GM18909 (cell line): ENCODE results near the gene GP1BA.
A peak's percentile ranks its signal among the peaks of the same experiment; 100 is the strongest.
"Not testable (repeated sequence)": the region's sequence is repeated elsewhere in the genome, so short reads cannot be mapped to it uniquely, and the experiment has no call there.

Experiments used
- ATAC-seq: cut with Tn5 transposase; IDR thresholded peaks from one replicate; pipeline ENCODE4 v1.9.1; 2021; ENCODE audit warnings: mild to moderate bottlenecking; ENCODE audit not compliant: unreplicated experiment, poor library complexity

The GP1BA gene

DNA sequence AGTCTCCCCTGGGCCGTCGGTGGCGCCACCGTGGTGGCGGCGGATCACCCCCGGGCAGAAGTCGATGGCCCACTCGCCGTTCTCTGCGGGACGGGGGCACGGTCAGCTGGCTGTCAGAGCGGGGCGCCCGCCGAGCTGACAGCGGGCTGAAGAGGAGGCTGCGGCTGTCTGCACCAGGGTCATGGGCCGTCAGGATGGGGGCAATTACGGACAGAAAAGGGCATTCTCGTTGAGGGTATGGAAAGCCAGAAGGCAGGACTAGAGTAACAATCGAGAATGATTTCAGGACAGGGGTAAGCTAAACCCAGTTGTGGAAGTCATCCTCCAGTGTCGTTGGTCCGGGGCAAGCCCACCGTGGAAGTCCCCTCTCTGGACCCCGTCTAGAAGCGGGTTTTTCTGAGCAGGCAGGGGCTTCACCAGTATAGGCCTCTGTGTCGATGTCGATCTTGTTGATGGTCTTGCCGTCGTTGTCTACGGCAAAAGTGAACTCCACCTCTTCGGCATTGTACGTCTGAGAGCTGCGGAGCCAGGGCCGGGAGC lies 30.9 kb upstream of the GP1BA start:
- no peak for ATAC-seq

DNA sequence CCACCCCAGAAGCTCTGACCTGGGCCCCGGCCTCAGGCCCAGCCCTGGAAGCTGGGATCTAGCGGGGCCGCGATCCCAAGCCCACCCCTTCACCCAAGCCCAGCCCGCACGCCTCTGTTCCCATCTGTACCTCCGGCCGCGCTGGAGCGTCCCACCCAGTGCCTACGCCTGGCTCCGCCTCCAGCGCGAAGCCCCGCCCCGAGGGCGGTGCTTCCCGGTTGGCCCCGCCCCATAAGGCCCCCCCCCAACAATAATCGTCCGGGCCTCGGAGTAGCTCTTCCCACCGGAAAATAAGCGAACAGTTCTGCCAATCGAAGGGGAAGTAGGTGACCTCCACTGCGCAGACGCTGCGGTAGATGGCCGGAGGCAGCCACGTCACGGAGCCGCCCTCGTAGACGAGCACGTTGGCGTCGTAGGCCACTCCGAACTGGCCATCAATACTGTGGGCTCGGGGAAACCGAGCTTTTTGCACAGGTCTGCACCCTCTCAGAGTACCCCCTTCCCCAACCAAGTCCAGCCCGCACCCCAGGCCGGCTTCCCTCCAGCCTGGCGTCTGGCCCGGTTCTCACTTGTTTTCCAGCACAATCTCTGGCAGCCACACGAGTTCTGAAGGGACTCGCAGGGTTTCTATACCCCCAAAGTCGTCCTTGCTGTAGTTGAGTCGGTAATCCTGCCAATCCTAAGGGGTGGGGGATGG lies 30.3 kb upstream of the GP1BA start:
- no peak for ATAC-seq

DNA sequence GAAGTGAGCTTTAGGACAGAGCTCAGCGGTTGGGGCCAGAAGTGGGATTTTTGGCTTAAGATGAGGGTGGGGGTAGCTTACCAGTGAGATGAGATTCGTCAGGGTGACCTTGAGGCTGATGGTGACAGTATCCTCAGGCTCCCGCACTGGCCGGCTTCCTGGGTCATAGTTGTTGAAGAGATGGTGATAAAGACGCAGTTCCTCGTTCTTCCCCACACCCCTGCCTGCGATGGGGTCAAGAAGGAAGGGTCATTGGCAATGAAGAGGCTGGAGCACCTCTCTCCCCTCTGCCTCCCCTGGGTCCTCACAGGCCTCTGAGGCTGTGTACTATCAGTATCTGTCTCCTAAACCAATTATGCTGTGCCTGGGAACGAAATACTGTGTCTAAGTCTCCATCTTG lies 29.5 kb upstream of the GP1BA start:
- no peak for ATAC-seq

DNA sequence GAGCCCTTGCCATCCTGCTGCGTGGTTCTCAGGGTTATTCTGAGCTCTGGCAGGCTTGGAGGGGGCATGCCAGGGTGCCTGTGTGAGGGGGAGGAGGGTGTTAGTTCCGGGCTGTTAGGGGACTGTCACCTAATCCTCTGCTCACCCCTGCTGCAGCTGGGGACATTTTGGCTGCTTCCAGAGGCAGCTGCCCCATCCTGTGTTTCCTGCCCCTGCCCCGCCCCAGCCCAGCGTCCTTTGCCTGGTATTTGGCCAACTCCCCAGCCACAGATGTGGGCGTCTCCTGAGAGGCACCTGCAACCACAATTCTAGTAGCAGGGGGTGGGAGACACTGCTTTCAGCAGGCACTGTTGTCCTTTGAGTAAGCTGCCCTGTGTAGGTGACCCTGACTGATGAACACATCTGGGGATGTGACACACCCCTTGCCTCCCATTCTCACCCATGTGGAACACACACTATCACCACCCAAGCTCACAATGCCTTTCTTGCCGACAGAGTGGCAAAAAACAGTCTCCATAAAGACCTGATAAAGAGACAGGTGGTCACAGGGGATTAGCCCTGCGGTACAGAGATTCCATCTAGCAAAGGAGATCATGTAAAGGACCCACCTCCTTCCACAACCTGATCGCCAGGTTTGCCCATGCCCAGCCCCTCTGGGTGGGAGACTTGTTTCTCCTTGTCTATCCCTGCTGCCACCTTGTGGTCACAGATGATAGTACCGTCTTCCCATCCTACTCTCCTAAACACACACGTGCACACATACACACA lies 28.8 kb upstream of the GP1BA start, which contains the start of gene CHRNE:
CHRNE (minus strand) TSS at position 48 of the 768 bp plus-strand sequence; CDS start at position 13, 35 bp downstream.
- ATAC-seq: no peak

DNA sequence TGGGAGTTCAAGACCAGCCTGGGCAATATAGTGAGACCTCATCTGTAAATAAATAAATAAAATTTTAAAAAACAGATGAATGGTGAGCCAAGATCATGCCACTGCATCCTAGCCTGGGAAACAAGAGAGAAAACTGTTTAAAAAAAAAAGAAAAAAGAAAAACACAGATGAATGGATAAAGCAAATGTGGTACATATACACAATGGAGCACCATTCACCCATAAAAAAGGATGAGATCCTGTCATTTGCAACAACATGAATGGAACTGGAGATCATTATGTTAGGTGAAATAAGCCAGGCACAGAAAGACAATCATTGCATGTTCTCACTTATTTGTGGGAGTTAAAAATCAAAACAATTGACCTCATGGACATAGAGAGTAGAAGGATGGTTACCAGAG lies 25.4 kb upstream of the GP1BA start:
- not testable (repeated sequence) for ATAC-seq

DNA sequence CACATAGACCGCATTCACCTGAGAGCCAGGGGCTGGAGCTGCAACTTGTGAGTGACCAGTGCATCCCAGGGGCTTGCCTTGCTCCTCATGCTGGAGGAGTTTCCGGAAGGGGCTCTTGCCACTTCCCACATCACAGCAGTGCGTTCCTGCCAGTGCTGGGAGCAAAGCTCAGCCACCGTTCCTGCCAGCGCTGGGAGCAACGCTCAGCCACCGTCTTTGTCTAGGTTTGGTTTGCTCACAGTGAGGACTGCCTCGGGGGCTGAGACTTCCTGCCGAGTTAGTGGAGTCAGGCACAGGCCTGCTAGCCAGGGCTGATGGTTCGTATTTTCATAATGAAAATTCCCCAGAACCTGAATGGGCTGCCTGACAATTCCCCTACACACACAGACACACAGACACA lies 23.8 kb upstream of the GP1BA start:
- no peak for ATAC-seq

DNA sequence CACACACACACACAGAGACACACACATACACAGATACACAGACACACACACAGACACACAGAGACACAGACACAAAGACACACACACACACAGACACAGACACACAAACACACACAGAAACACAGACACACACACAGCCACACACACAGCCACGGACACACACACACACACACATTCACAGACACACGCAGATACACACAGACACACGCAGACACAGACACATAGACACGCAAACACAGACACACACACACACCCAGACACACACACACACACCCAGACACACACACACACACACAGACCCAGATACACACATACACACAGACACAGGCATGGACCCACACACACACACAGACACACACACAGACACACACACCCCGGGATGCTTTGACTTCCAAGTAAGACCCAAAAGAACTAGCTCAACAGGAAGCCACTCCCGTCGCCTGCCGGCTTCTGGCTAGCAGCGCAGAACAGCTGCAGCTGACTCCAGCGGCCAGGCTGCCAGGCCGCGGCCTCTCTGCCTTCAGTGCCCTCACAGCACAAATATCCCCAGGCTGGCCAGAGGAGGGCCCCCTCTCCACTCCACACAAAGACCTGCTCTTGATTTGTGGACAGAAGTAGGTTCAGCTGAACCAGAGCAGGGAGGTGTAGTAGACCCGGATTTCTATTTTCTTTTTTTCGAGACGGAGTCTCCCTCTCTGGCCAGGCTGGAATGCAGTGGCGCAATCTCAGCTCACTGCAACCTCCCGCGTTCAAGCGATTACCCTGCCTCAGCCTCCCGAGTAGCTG lies 23.2 kb upstream of the GP1BA start:
- ATAC-seq: no peak

DNA sequence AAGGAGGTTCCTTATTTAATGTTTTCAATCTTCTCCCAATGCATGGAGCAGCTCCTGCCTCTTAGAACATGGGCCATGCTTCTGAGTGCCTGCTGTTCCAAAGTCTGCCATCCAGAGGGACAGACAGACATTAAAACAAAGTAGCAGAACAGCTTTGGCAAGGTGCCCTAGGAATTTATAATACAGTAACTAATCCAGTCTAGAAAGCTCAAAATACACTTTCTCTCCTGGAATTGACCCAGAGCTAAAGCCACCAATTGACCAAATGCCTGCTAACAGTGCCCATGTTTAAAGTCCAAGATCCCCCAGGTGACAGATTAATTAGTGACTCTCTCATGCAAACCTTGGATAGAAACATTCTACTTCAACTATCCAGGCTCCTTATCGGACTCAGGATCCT lies 18.1 kb upstream of the GP1BA start:
- ATAC-seq: no peak

DNA sequence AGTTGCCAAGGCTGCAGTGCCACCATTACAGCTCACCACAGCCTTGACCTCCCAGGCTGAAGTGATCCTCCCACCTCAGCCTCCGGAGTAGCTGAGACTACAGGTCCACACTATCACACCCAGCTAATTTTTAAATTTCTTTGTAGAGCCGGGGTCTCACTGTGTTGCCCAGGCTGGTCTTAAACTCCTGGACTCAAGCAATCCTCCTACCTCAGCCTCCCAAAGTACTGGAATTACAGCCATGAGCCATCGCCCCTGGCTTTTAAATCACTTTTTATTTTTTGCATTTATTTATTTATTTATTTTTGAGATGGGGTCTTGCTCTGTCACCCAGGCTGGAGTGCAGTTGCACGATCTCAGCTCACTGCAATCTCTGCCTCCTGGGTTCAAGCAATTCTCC lies 17.5 kb upstream of the GP1BA start:
- ATAC-seq: not testable (repeated sequence)

DNA sequence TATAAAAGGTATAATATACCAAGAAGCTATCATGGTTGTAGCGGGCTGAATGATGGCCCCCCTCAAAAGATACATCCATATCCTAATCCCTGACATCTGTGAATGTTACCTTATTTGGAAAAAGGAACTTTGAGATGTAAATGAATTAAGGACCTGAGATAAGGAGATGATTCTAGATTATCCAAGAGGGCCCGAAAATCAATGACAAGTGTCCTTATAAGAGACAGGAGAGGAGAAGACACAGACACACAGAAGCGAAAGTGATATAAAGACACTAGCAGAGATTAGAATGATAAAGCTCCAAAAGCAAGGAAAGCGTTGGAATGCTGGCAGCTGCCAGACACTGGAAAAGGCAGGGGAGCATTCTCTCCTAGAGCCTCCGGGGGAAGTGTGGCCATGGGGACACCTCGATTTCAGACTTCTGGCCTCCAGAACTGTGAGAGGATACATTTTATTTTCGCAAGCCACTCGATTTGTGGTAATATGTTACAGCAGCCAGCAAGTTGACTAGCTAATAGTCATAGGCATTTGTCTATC lies 12.5 kb upstream of the GP1BA start:
- no peak for ATAC-seq

DNA sequence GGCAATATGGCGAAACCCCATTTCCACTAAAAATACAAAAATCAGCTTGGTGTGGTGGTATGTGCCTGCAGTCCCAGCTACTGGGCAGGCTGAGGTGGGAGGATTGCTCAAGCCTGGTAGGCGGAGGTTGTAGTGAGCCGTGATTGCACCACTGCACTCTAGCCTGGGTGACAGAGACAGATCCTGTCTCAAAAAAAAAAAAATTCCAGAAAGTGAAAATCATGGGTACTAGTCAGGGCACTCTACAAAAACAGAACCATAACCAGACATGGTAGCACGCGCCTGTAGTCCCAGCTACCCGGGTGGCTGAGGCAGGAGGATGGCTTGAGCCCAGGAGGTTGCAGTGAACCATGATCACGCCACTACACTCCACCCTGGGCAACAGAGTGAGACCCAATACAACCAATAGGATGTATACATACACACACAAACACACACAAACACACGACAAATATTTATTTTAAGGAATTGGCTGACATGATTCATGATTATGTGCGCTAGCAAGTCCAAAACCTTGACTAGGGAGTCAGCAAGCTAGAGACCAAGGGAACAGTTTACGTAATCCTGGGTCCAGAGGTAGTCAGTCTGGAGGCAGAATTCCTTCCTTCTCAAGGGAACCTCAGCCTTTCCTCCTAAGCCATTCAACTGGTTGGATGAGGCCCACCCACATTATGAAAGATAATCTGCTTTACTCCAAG lies 11.6 kb upstream of the GP1BA start:
- ATAC-seq: no peak

DNA sequence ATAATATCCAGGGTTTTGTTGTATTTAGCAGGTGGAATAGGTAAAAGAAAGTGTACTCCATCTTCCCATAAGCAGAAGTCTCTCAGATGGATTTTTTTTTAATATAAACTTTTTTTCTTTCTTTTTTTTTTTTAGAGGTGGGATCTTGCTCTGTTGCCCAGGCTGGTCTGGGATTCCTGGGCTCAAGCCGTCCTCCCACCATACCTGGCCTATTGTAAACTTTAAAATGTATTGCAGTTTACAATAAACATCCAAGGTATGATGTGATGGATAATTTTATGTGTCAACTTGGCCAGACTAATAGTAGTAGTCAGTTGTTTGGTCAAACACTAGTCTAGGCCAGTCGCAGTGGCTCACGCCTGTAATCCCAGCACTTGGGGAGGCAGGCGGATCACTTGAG lies 10.8 kb upstream of the GP1BA start:
- no peak for ATAC-seq

DNA sequence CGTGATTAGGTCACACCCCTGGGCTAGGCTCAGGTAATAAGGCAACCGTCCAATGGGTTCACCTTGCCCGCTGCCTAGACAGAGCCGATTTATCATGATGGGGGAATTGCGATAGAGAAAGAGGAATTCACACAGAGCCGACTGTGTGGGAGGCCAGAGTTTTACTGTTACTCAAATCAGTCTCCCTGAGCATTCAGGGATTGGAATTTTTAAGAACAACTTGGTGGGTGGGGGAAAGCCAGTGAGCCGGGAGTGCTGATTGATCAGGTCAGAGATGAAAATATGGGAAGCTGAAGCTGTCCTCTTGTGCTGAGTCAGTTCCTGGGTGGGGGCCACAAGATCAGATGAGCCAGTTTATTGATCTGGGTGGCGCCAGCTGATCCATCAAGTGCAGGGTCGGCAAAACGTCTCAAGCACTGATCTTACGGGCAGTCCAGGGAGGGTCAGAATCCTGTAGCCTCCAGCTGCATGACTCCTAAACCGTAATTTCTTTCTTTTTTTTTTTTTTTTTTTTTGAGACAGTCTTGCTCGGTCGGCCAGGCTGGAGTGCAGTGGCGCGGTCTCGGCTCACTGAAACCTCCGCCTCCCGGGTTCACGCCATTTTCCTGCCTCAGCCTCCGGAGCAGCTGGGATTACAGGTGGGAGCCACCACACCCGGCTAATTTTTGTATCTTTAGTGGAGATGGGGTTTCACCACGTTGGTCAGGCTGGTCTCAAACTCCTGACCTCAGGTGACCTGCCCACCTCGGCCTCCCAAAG lies 5.3 kb upstream of the GP1BA start:
- not testable (repeated sequence) for ATAC-seq

DNA sequence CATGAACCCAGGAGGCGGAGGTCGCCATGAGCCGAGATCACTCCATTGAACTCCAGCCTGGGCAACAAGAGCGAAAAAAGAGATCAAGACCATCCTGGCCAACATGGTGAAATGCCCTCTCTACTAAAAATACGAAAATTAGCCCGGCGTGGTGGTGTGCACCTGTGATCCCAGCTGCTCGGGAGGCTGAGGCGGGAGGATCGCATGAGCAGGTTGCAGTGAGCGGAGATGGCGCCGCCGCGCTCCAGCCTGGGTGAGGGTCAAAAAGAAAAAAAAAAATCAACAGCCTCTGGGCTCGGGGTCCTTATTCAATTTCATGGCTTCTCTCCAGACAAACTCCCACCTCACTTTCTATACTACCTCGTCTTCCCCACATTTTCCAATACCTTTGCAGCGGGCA lies 3.2 kb upstream of the GP1BA start:
- no peak for ATAC-seq

DNA sequence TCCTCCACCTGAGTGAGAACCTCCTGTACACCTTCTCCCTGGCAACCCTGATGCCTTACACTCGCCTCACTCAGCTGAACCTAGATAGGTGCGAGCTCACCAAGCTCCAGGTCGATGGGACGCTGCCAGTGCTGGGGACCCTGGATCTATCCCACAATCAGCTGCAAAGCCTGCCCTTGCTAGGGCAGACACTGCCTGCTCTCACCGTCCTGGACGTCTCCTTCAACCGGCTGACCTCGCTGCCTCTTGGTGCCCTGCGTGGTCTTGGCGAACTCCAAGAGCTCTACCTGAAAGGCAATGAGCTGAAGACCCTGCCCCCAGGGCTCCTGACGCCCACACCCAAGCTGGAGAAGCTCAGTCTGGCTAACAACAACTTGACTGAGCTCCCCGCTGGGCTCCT lies 679 bp downstream of the GP1BA start:
- no peak for ATAC-seq

DNA sequence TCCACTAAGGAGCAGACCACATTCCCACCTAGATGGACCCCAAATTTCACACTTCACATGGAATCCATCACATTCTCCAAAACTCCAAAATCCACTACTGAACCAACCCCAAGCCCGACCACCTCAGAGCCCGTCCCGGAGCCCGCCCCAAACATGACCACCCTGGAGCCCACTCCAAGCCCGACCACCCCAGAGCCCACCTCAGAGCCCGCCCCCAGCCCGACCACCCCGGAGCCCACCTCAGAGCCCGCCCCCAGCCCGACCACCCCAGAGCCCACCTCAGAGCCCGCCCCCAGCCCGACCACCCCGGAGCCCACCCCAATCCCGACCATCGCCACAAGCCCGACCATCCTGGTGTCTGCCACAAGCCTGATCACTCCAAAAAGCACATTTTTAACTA lies 1.6 kb downstream of the GP1BA start:
- no peak for ATAC-seq

DNA sequence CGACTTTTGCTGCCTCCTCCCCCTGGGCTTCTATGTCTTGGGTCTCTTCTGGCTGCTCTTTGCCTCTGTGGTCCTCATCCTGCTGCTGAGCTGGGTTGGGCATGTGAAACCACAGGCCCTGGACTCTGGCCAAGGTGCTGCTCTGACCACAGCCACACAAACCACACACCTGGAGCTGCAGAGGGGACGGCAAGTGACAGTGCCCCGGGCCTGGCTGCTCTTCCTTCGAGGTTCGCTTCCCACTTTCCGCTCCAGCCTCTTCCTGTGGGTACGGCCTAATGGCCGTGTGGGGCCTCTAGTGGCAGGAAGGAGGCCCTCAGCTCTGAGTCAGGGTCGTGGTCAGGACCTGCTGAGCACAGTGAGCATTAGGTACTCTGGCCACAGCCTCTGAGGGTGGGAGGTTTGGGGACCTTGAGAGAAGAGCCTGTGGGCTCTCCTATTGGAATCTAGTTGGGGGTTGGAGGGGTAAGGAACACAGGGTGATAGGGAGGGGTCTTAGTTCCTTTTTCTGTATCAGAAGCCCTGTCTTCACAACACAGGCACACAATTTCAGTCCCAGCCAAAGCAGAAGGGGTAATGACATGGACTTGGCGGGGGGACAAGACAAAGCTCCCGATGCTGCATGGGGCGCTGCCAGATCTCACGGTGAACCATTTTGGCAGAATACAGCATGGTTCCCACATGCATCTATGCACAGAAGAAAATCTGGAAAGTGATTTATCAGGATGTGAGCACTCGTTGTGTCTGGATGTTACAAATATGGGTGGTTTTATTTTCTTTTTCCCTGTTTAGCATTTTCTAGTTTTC lies 2.3 kb downstream of the GP1BA start:
- peak; percentile 47 for ATAC-seq

DNA sequence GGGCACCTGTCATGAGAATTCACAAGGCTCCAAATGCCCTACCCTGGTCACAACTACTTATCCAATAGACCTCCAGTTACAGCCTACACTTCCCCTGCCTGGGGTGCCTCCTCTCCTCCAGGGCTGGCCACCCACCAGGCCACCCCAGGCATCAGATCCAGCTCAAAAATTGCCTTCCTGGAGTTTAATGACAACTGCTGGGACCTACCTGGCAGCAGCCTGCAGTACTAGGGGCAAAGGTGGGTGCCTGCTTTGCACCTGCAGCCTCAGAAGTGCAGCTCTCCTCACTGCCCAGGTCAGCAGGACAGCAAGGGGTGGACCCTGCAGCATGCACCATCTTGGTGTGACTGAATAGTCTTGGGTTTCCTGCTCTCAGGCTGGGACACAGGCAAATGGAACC lies 3.6 kb downstream of the GP1BA start:
- ATAC-seq: no peak
